HG03354 (cell line): ENCODE data around the gene PHLDA2.

Experiments
- ATAC-seq: cut with Tn5 transposase; IDR thresholded peaks from one replicate; pipeline ENCODE4 v1.9.1; 2021; ENCODE audit warnings: mild to moderate bottlenecking; ENCODE audit not compliant: unreplicated experiment, poor library complexity, severe bottlenecking

The PHLDA2 gene

DNA sequence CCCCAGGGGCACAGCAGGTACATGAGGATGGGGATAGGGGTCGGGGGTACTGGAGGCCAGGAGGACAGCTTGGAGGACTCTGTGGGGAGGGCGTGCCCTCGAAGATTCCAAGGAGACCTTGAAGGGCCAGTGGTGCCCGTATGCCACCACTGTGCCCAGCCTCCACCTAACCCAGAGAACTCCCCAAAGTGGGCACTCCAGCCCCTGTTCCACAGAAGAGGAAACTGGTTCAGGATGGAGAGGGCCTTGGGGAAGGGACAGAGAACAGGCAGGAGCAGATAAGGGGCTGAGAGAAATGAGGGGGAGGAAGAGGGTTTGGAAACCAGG lies 2.2 kb upstream of the PHLDA2 start:
- ATAC-seq = no peak

- peak; percentile 36 for ATAC-seq
These were observed 1.6 kb upstream of the PHLDA2 start for GRCh38 chr11:2930704-2931419.

DNA sequence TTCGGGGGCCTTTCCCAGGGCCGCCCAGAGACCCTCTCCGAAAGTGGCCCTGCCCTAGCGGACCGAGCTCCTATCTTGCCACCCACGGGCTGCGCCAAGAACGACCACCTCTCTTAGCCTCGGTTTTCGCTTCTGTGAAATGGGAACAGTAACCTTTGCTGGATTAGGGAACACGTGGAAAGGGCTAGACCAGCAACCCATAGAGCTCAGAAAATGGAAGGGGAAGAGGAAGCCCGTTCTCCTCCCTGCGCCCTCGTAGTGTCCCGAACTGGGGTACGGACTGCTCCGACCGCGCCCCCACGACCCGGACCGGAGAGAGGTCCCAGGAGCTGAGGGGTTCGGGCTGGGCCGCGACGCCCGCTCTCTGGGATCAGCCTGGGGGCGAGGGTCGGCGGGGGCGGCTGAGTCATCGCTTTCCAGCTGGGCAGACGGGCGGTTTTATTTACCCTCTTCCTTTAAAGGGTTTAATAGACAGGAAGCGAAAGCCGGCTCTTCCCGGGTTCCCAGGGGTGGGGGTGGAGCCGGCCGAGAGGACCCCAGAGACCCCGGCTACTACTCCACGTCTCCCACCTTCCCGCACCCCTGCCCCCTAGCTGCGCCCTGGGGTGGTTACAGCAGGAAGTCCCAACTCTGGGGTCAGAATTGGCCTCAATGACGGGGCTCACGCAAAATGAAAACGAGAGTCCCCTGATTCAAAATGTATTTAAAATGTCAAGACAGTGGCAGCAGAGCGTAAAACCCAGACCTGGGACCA lies 907 bp upstream of the PHLDA2 start:
- ATAC-seq = peak; percentile 55

GRCh38 chr11:2929531-2929949 lies 320 bp upstream of the PHLDA2 start:
- no peak for ATAC-seq

- no peak for ATAC-seq
These were observed 1.2 kb downstream of the PHLDA2 start for GRCh38 chr11:2927851-2928604.

GRCh38 chr11:2927121-2927800 lies 2.0 kb downstream of the PHLDA2 start:
- ATAC-seq = no peak

- no peak for ATAC-seq
These were observed 2.6 kb downstream of the PHLDA2 start for GRCh38 chr11:2926611-2927051.

- no peak for ATAC-seq
These were observed 4.2 kb downstream of the PHLDA2 start for GRCh38 chr11:2924821-2925675.

- ATAC-seq = no peak
These were observed 4.8 kb downstream of the PHLDA2 start for GRCh38 chr11:2924381-2924780.

GRCh38 chr11:2923446-2924375 lies 5.5 kb downstream of the PHLDA2 start:
- no peak for ATAC-seq

GRCh38 chr11:2922655-2923054 lies 6.6 kb downstream of the PHLDA2 start:
- no peak for ATAC-seq

DNA sequence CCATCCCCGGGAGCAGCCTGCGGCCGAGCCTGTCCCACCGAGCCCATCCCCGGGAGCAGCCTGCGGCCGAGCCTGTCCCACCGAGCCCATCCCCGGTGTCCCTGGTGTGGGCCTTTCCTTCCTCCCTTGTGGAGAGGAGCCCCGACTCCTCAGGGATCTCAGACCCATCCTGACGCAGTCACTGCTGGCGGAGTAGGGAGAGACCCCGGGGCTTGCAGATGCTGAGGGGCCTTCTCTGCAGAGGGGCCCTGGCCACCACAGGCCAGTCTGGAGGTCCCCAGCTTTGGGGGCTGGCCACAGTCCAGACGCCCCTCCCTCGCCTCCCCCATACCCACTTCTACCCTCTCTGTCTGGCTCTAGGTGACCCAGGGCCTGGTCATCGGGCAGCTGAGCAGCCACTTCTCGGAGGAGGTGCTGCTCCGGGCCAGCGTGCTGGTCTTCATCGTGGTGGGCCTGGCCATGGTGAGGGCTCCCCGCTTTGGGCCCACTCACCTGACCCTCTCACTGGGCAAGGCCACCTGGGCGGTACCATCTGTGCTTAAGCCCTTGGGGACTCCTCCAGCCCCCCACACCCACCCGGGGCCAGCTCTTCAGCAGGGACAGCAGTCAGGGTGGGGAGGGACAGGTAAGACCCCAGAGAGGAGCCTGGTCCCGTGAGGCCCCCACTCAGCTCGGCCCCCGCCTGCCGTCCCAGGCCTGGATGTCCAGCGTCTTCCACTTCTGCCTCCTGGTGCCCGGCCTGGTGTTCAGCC lies 7.3 kb downstream of the PHLDA2 start:
- ATAC-seq = no peak

DNA sequence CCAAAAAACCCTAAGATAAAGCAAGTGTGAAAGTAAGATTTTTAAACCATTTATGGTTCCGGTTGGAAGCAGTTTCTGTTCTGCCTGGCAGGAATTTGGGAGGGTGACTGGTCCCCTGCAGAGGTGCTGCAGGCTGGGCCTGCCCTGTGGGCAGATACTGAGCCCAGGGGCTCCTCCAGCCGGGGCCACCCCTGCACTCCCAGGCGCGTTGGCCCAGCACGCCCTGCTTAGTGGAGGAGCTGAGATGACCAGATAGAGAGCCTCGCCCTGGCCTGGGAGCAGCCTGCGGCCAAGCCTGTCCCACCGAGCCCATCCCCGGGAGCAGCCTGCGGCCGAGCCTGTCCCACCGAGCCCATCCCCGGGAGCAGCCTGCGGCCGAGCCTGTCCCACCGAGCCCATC lies 8.0 kb downstream of the PHLDA2 start:
- ATAC-seq = no peak

- no peak for ATAC-seq
These were observed 8.9 kb downstream of the PHLDA2 start for GRCh38 chr11:2920343-2920742.

- ATAC-seq = no peak
These were observed 9.4 kb downstream of the PHLDA2 start for GRCh38 chr11:2919837-2920236.

DNA sequence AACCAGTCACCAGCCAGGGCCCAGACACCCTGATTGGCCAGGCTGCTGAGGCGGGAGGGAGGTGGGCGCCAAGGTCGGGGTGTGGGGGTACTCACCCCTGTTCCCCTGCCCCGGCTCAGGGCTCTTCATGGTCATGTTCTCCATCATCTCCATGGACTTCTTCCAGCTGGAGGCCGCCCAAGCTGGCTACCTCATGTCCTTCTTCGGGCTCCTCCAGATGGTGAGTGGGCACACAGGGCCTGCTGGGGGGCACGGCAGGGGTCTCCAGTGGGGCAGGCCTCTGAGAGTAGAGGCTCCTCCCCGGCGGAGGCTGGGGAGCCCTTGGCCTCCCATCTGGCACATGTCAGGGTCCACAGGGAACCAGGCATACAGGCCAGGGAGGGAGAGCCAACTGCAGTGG lies 10.0 kb downstream of the PHLDA2 start:
- no peak for ATAC-seq

DNA sequence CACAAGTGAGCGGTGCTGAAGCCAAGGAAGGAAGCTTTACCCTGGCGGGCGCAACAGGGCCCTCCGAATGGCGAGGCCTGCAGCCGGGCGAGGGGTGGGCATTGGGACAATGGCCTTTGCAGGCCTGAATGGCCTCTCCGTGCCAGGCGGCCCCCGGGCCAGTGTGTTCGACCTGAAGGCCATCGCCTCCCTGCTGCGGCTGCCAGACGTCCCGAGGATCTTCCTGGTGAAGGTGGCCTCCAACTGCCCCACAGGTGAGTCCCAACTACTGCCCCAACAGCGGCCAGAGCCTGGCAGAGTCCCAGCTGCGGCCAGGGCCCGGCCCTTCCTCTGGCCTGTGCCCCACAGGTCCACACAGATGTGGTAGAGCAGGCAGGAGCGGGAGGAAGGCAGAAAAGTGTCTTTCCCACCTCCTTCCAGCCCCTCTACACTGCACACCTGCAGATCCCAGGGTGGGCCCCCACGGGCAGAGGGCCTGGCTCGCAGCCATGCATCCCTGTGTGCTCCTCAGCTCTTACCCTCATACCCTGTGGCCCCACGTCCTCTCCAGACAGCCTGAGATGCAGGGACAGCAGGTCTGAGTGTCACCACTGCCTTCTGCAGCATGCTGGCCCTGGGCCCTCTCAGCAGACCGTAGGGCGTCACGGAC lies 11.3 kb downstream of the PHLDA2 start:
- no peak for ATAC-seq
